ENCODE results near the gene NOTCH2.
"Not testable (repeated sequence)": the region's sequence is repeated elsewhere in the genome, so short reads cannot be mapped to it uniquely, and the experiment has no call there.

DNA sequence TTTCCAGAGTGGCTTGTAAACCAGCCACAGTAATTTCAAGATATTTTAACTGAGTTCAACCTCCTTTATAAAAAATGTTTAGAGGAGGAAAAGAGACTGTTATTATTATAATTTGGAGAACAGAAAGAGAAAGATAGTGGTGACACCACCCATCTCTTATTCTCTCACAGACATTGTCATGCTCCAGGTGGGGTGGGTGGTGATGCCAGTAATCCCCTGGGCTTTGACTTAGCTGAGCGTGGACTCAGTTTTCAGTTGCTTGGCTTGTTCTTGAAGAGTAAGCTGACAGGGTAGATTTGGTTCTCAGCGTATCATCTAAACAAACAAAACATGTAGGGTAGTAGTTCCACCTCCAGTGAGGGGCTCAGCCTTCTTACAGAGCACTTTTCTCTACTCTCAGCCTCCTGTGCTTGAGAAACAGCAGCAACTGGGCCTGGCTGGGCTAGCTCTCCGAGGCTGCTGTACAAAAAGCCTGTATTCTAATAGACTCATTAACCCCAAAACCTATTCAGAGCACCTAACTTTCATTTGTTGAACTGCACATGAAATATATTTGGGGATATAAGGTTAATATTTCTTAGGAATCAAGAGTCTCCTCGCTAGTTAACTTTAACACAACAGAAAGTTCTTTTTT is 24.2 kb upstream of the NOTCH2 start:
- TF ChIP-seq CTCF (tag by site-specific recombination; IDR thresholded peaks at IDR 0.05); ATF2 (tag by site-specific recombination; IDR thresholded peaks at IDR 0.05; ENCODE audit: low read depth); KLF1 (tag by site-specific recombination; IDR thresholded peaks at IDR 0.05); TSHZ1 (tag by site-specific recombination; IDR thresholded peaks at IDR 0.05; ENCODE audit: borderline replicate concordance); ZNF274 (IDR thresholded peaks at IDR 0.05; ENCODE audit: low read length); ZNF274 (tag by site-specific recombination; IDR thresholded peaks at IDR 0.05; ENCODE audit: borderline replicate concordance); TCF7L2 (IDR thresholded peaks at IDR 0.05; ENCODE audit: borderline replicate concordance, low read depth, low read length); SP2 (tag by site-specific recombination; IDR thresholded peaks at IDR 0.05); ZNF48 (tag by site-specific recombination; IDR thresholded peaks at IDR 0.05); ZNF571 (tag by site-specific recombination; IDR thresholded peaks at IDR 0.05); ZBTB7A (tag by site-specific recombination; IDR thresholded peaks at IDR 0.05; ENCODE audit: low read depth): not testable (repeated sequence)
- TF ChIP-seq, protein P1, sequence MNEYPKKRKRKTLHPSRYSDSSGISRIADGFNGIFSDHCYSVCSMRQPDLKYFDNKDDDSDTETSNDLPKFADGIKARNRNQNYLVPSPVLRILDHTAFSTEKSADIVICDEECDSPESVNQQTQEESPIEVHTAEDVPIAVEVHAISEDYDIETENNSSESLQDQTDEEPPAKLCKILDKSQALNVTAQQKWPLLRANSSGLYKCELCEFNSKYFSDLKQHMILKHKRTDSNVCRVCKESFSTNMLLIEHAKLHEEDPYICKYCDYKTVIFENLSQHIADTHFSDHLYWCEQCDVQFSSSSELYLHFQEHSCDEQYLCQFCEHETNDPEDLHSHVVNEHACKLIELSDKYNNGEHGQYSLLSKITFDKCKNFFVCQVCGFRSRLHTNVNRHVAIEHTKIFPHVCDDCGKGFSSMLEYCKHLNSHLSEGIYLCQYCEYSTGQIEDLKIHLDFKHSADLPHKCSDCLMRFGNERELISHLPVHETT (tag by site-specific recombination; IDR thresholded peaks at IDR 0.05): not testable (repeated sequence)
- TF ChIP-seq, protein P2, sequence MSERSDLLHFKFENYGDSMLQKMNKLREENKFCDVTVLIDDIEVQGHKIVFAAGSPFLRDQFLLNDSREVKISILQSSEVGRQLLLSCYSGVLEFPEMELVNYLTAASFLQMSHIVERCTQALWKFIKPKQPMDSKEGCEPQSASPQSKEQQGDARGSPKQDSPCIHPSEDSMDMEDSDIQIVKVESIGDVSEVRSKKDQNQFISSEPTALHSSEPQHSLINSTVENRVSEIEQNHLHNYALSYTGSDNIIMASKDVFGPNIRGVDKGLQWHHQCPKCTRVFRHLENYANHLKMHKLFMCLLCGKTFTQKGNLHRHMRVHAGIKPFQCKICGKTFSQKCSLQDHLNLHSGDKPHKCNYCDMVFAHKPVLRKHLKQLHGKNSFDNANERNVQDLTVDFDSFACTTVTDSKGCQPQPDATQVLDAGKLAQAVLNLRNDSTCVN (tag by site-specific recombination; optimal IDR thresholded peaks at IDR 0.05): not testable (repeated sequence)
